GM19455 (cell line): ENCODE measurements around the gene KIF4A.
"Not testable (repeated sequence)": the region's sequence is repeated elsewhere in the genome, so short reads cannot be mapped to it uniquely, and the experiment has no call there.

Source experiments
- ATAC-seq: cut with Tn5 transposase; IDR thresholded peaks from one replicate; pipeline ENCODE4 v1.9.1; 2021; ENCODE audit not compliant: unreplicated experiment

Gene KIF4A

GRCh38 chrX:70289168-70289792, 624 bp upstream of the KIF4A start:
- no peak for ATAC-seq

GRCh38 chrX:70292788-70293187, 2.9 kb downstream of the KIF4A start:
- ATAC-seq: no peak

GRCh38 chrX:70293621-70294020, 3.7 kb downstream of the KIF4A start:
- ATAC-seq: no peak

- ATAC-seq: no peak
Observed at GRCh38 chrX:70301716-70302115, 11.8 kb downstream of the KIF4A start.

- no peak for ATAC-seq
Observed at GRCh38 chrX:70313503-70313902, 23.6 kb downstream of the KIF4A start.

- ATAC-seq: no peak
Observed at GRCh38 chrX:70322784-70323183, 32.9 kb downstream of the KIF4A start.

GRCh38 chrX:70323628-70324027, 33.7 kb downstream of the KIF4A start:
- ATAC-seq: not testable (repeated sequence)

- ATAC-seq: no peak
Observed at GRCh38 chrX:70324326-70324725, 34.4 kb downstream of the KIF4A start.

GRCh38 chrX:70331161-70331560, 41.3 kb downstream of the KIF4A start:
- no peak for ATAC-seq

GRCh38 chrX:70332600-70332999, 42.7 kb downstream of the KIF4A start:
- ATAC-seq: no peak

GRCh38 chrX:70336767-70337166, 46.9 kb downstream of the KIF4A start:
- peak; percentile 100 for ATAC-seq

GRCh38 chrX:70338290-70338689, 48.4 kb downstream of the KIF4A start:
- no peak for ATAC-seq

- ATAC-seq: no peak
Observed at GRCh38 chrX:70343435-70343834, 53.5 kb downstream of the KIF4A start.

GRCh38 chrX:70346418-70347070, 56.6 kb downstream of the KIF4A start:
- no peak for ATAC-seq

- ATAC-seq: not testable (repeated sequence)
Observed at GRCh38 chrX:70348825-70349224, 58.9 kb downstream of the KIF4A start.

GRCh38 chrX:70349367-70350125, 59.6 kb downstream of the KIF4A start:
- not testable (repeated sequence) for ATAC-seq

GRCh38 chrX:70352496-70352895, 62.6 kb downstream of the KIF4A start:
- no peak for ATAC-seq

- no peak for ATAC-seq
Observed at GRCh38 chrX:70353514-70353913, 63.6 kb downstream of the KIF4A start.

GRCh38 chrX:70354716-70355115, 64.8 kb downstream of the KIF4A start:
- ATAC-seq: no peak

- ATAC-seq: no peak
Observed at GRCh38 chrX:70359458-70359857, 69.6 kb downstream of the KIF4A start.

- no peak for ATAC-seq
Observed at GRCh38 chrX:70360366-70360765, 70.5 kb downstream of the KIF4A start.

- not testable (repeated sequence) for ATAC-seq
Observed at GRCh38 chrX:70368731-70369130, 78.8 kb downstream of the KIF4A start.
